22Rv1 (cell line): ENCODE measurements around the gene CREG1.

Experiments
- ZFX ChIP-seq: fragments of 450-650 bp; IDR thresholded peaks from 2 replicates; pipeline ENCODE4 v1.6.1; 2017; ENCODE audit warnings: antibody characterized with exemption, borderline replicate concordance
- TF ChIP-seq, protein P1 (sequence below): fragments of 450-650 bp; IDR thresholded peaks from 2 replicates; pipeline ENCODE4 v1.5.1; 2017; ENCODE audit warnings: mild to moderate bottlenecking

DNA sequence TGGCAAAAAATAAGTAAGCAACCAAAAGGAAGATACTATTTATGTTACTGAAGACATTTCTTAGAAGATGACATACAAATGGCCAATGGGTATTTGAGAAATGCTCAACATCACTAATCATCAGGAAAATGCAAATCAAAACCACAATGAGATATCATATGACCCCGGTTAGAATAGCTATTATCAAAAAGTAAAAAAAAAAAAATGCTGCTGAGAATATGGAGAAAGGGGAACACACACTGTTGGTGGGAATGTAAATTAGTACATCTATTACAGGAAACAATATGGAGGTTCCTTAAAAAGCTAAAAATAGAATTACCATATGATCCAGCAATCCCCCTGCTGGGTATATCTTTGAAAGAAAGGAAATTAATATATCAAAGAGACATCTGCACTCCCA, 34.3 kb upstream of the CREG1 start:
- TF ChIP-seq, protein P1, sequence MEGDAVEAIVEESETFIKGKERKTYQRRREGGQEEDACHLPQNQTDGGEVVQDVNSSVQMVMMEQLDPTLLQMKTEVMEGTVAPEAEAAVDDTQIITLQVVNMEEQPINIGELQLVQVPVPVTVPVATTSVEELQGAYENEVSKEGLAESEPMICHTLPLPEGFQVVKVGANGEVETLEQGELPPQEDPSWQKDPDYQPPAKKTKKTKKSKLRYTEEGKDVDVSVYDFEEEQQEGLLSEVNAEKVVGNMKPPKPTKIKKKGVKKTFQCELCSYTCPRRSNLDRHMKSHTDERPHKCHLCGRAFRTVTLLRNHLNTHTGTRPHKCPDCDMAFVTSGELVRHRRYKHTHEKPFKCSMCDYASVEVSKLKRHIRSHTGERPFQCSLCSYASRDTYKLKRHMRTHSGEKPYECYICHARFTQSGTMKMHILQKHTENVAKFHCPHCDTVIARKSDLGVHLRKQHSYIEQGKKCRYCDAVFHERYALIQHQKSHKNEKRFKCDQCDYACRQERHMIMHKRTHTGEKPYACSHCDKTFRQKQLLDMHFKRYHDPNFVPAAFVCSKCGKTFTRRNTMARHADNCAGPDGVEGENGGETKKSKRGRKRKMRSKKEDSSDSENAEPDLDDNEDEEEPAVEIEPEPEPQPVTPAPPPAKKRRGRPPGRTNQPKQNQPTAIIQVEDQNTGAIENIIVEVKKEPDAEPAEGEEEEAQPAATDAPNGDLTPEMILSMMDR, result no peak
- TF ChIP-seq ZFX, result no peak
